OCI-LY1 (cell line): ENCODE measurements around the gene SIVA1.

Source experiments
- EZH2 ChIP-seq: fragments of 200-600 bp; sonication (generic), shearing (Covaris generic); IDR thresholded peaks from 2 replicates; pipeline ENCODE4 v1.8.0; 2017; ENCODE audit warnings: borderline replicate concordance, mixed run types, mild to moderate bottlenecking, antibody characterized with exemption, low read length, moderate library complexity, mixed read lengths
- TF ChIP-seq, protein P1 (sequence below): fragments of 200-600 bp; sonication (generic), shearing (Covaris generic); IDR thresholded peaks from 2 replicates; pipeline ENCODE4 v1.5.1; 2017; ENCODE audit warnings: mild to moderate bottlenecking, antibody characterized with exemption, low read length, moderate library complexity, mixed read lengths

GRCh38 chr14:104804481-104805325 lies 51.8 kb downstream of the SIVA1 start:
- TF ChIP-seq, protein P1, sequence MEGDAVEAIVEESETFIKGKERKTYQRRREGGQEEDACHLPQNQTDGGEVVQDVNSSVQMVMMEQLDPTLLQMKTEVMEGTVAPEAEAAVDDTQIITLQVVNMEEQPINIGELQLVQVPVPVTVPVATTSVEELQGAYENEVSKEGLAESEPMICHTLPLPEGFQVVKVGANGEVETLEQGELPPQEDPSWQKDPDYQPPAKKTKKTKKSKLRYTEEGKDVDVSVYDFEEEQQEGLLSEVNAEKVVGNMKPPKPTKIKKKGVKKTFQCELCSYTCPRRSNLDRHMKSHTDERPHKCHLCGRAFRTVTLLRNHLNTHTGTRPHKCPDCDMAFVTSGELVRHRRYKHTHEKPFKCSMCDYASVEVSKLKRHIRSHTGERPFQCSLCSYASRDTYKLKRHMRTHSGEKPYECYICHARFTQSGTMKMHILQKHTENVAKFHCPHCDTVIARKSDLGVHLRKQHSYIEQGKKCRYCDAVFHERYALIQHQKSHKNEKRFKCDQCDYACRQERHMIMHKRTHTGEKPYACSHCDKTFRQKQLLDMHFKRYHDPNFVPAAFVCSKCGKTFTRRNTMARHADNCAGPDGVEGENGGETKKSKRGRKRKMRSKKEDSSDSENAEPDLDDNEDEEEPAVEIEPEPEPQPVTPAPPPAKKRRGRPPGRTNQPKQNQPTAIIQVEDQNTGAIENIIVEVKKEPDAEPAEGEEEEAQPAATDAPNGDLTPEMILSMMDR = no peak
- TF ChIP-seq EZH2 = no peak
